DND-41 (cell line): ENCODE results near the gene DNAH5.

ENCODE experiments used
- ATAC-seq: fragments of 200-7000 bp; cut with Tn5 transposase; 3 replicates; pipeline ENCODE4 v1.9.1; 2021; ENCODE audit warnings: low read depth; ENCODE audit not compliant: insufficient read depth
- DNase-seq: peaks from one replicate; pipeline ENCODE4 v3.0.0-alpha.2; 2020
- H2AFZ ChIP-seq: 2 replicates; pipeline ENCODE4 v1.6.0; 2012; ENCODE audit warnings: low read depth, low read length
- H3K27ac ChIP-seq: 2 replicates; pipeline ENCODE4 v1.5.1; 2012; ENCODE audit warnings: low read length, inconsistent platforms
- H3K27me3 ChIP-seq: fragments of 200-600 bp; sonication (generic); 2 replicates; pipeline ENCODE4 v1.6.0; 2012; ENCODE audit warnings: low read length, mild to moderate bottlenecking, inconsistent platforms; ENCODE audit not compliant: insufficient read depth, poor library complexity
- H3K36me3 ChIP-seq: 2 replicates; pipeline ENCODE4 v1.5.1; 2012; ENCODE audit warnings: low read length, inconsistent platforms; ENCODE audit not compliant: insufficient read depth
- H3K4me1 ChIP-seq: 2 replicates; pipeline ENCODE4 v1.5.1; 2012; ENCODE audit warnings: mild to moderate bottlenecking, low read length; ENCODE audit not compliant: insufficient read depth
- H3K4me2 ChIP-seq: 2 replicates; pipeline ENCODE4 v1.6.0; 2012; ENCODE audit warnings: mild to moderate bottlenecking, moderate library complexity, low read length, inconsistent platforms; ENCODE audit not compliant: insufficient read depth
- H3K4me3 ChIP-seq, 2 experiments: fragments of 200-600 bp in 1 of 2; shearing (Covaris generic) in 1 of 2; 2 replicates each; pipeline ENCODE4 v1.5.1; 2012 to 2016; ENCODE audit warnings: inconsistent platforms in 2 of 2, low read length in 2 of 2, mild to moderate bottlenecking in 2 of 2, low read depth in 1 of 2, moderate library complexity in 1 of 2
- H3K79me2 ChIP-seq: 2 replicates; pipeline ENCODE4 v1.6.0; 2012; ENCODE audit warnings: low read length, inconsistent platforms; ENCODE audit not compliant: insufficient read depth
- H3K9ac ChIP-seq: 2 replicates; pipeline ENCODE4 v1.6.0; 2012; ENCODE audit warnings: low read depth, mild to moderate bottlenecking, inconsistent platforms, low read length, moderate library complexity
- H3K9me3 ChIP-seq: 2 replicates; pipeline ENCODE4 v1.5.1; 2012; ENCODE audit warnings: low read length, moderate library complexity, mild to moderate bottlenecking, inconsistent platforms; ENCODE audit not compliant: insufficient read depth, severe bottlenecking
- H4K20me1 ChIP-seq: 2 replicates; pipeline ENCODE4 v1.6.0; 2012; ENCODE audit warnings: low read length; ENCODE audit not compliant: insufficient read depth
- CTCF ChIP-seq: IDR thresholded peaks from 2 replicates; pipeline ENCODE4 v1.5.1; 2012; ENCODE audit warnings: borderline replicate concordance, low read length, moderate library complexity, mild to moderate bottlenecking; ENCODE audit not compliant: poor library complexity, severe bottlenecking; ENCODE audit errors: extremely low read depth
- EZH2 ChIP-seq: IDR thresholded peaks from 3 replicates; pipeline ENCODE4 v1.6.1; 2012; ENCODE audit warnings: borderline replicate concordance, low read depth, mild to moderate bottlenecking, moderate library complexity, low read length, inconsistent platforms; ENCODE audit not compliant: severe bottlenecking

The DNAH5 gene

DNA sequence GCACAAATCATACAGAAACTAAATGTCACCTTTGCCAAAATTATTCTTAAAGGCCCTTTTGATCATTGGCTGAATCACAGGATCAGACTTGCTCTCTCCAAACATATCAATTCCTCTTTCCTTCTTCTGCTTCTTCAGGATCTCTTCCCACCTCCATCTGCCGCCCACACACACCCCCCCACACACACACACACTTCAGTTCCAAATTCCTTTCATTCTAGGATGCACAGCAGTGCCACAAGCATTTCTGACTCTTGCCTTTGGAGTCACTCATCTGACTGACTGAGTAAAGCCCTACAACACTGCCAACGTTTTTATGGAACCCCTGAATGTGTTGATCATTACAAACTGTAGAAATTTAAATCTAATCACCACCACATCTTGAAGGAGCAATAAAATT, 22.9 kb downstream of the DNAH5 start:
- Histone ChIP-seq H3K4me2 (no peak overlapping the region), H3K27ac (no peak overlapping the region)
- DNase-seq, result no peak

DNA sequence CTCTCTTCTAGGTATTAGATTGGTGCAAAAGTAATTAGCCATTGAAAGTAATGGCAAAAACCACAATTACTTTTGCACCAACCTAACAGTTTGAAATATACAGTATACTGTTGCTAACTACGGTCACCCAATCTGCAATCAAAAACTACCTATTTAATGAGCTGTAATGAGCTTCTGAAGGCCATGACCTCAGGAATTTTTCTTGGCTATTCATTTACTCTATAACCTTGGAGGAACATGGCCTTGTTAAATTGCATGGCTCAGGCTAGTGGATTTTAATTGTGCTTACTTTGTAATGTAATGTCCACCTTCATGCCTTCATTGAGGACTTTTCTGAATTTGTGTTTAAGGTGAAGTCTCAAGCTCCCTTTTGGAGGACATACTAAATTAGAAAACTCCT, 24.7 kb downstream of the DNAH5 start:
- Histone ChIP-seq H2AFZ (no peak overlapping the region), H3K27ac (no peak overlapping the region), H4K20me1 (no peaks in the 10 kb centered on the region), H3K4me1 (no peaks in the 10 kb centered on the region), H3K9ac (no peak overlapping the region), H3K4me2 (no peak overlapping the region), H3K79me2 (no peaks in the 10 kb centered on the region), H3K36me3 (no peaks in the 10 kb centered on the region), H3K4me3 (no peak overlapping the region), H3K9me3 (no peaks in the 10 kb centered on the region), H3K27me3 (no peaks in the 10 kb centered on the region)
- TF ChIP-seq EZH2 (no peak), CTCF (no peak)
- ATAC-seq, result no peak
- DNase-seq, result no peak

More for the DNA sequence above, 22.9 kb downstream of the DNAH5 start:
- Histone ChIP-seq H2AFZ (no peak overlapping the region), H4K20me1 (no peaks in the 10 kb centered on the region), H3K79me2 (no peaks in the 10 kb centered on the region), H3K36me3 (no peaks in the 10 kb centered on the region), H3K4me3 (no peak overlapping the region), H3K9ac (no peak overlapping the region), H3K4me1 (no peaks in the 10 kb centered on the region), H3K9me3 (no peaks in the 10 kb centered on the region), H3K27me3 (no peaks in the 10 kb centered on the region)
- no peak for TF ChIP-seq CTCF
- TF ChIP-seq EZH2, result no peak
- no peak for ATAC-seq

DNA sequence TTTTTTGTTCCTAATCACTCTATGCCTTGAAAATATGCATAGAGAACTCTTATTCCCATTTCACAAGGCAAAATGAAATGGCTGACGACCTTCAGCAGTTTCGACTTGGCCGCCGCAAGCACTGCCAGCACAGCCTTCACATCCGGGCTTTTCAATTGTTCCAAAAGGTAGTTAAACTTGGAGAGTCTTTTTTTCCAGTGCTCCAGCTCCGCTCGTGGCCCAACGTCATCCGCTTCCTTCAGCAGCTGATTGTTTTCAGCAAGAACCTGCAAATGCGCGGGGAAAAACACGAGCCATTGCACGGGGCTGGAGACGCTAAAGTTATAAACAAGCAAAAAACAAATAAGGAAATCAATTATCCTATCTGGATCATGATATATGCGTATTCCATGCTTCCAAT, 25.4 kb downstream of the DNAH5 start:
- no peak for ATAC-seq
- no peaks in the 10 kb centered on the region for H3K9me3 ChIP-seq
- TF ChIP-seq CTCF (no peak), EZH2 (no peak)

DNA sequence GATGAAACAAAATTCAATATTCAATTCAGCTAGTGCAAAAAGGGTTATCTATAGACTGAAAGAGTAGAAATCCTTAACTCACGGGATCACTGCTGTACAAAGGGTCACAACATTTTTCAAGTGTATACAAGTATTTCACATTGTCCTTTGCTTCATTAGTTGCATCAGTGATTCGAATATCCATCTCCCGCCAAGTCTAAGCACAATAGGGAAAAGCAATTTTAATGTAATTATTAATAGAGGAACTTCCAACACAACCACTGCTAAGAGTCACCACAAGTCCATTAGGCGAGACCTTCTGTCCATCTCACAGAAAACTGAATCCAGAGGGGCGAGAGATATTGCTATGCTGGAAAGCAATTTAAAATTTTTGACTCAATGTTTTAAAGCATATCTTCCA, 27.4 kb downstream of the DNAH5 start:
- no peak overlapping the region for H3K9ac ChIP-seq
- no peaks in the 10 kb centered on the region for H3K36me3 ChIP-seq
- DNase-seq (no peak), ATAC-seq (no peak)
- H3K27me3 ChIP-seq, result no peaks in the 10 kb centered on the region
- no peak overlapping the region for H3K27ac ChIP-seq
- H4K20me1 ChIP-seq, result no peaks in the 10 kb centered on the region
- TF ChIP-seq CTCF (no peak), EZH2 (no peak)
- H3K9me3 ChIP-seq, result no peaks in the 10 kb centered on the region
- no peaks in the 10 kb centered on the region for H3K79me2 ChIP-seq
- no peak overlapping the region for H3K4me3 ChIP-seq
- H3K4me1 ChIP-seq, result no peaks in the 10 kb centered on the region
- no peak overlapping the region for H3K4me2 ChIP-seq
- H2AFZ ChIP-seq, result no peak overlapping the region

More for the DNA sequence above, 25.4 kb downstream of the DNAH5 start:
- Histone ChIP-seq H3K9ac (no peak overlapping the region), H4K20me1 (no peaks in the 10 kb centered on the region), H3K79me2 (no peaks in the 10 kb centered on the region), H3K4me2 (no peak overlapping the region), H3K4me1 (no peaks in the 10 kb centered on the region), H3K27ac (no peak overlapping the region), H3K4me3 (no peak overlapping the region), H3K36me3 (no peaks in the 10 kb centered on the region), H2AFZ (no peak overlapping the region), H3K27me3 (no peaks in the 10 kb centered on the region)
- DNase-seq, result no peak
